Coronary artery (tissue), 2 donors: Measurements from ENCODE around the gene KCNMB1.
A peak's percentile ranks its signal among the peaks of the same experiment; 100 is the strongest.

Experiments used
- DNase-seq: peaks from one replicate; pipeline ENCODE4 v3.0.0-alpha.2; 2017; ENCODE audit warnings: low spot score
- H3K27ac ChIP-seq, 2 donors: fragments of 200-600 bp; sonication (generic); one replicate each; pipeline ENCODE4 v1.5.1; 2016 to 2019
- H3K4me3 ChIP-seq: fragments of 200-600 bp; sonication (generic); 2 replicates; pipeline ENCODE4 v1.5.1; 2016; ENCODE audit warnings: mild to moderate bottlenecking, moderate library complexity
- CTCF ChIP-seq: fragments of 200-600 bp; sonication (generic); IDR thresholded peaks from one replicate; pipeline ENCODE4 v1.5.1; 2019; ENCODE audit warnings: antibody characterized with exemption

KCNMB1 gene

GRCh38 chr5:170360709-170361108, 28.5 kb downstream of the KCNMB1 start:
- Histone ChIP-seq H3K4me3 (no peak overlapping the region), H3K27ac (peak overlapping the region in 1 of 2 donors; percentile 70)
- no peak for DNase-seq
- TF ChIP-seq CTCF: no peak

GRCh38 chr5:170357955-170358444, 31.2 kb downstream of the KCNMB1 start:
- DNase-seq: no peak
- H3K27ac ChIP-seq: peak overlapping the region in 1 of 2 donors; percentile 38
- TF ChIP-seq CTCF: no peak
- H3K4me3 ChIP-seq: no peak overlapping the region

- no peak overlapping the region for H3K4me3 ChIP-seq
- TF ChIP-seq CTCF: no peak
- DNase-seq: no peak
- no peak overlapping the region for H3K27ac ChIP-seq
These were observed 33.5 kb downstream of the KCNMB1 start for GRCh38 chr5:170355601-170356098.

- H3K27ac ChIP-seq: no peak overlapping the region
- peak; percentile 53 for DNase-seq
- no peak for TF ChIP-seq CTCF
- H3K4me3 ChIP-seq: peak overlapping the region; percentile 58
These were observed 35.2 kb downstream of the KCNMB1 start for GRCh38 chr5:170353961-170354360.

- TF ChIP-seq CTCF: no peak
- DNase-seq: peak; percentile 68
- Histone ChIP-seq H3K4me3 (peak overlapping the region; percentile 58), H3K27ac (peak overlapping the region in 1 of 2 donors; percentile 31)
These were observed 36.0 kb downstream of the KCNMB1 start for GRCh38 chr5:170353011-170353761.

- TF ChIP-seq CTCF: no peak
- peak overlapping the region; percentile 22 for H3K4me3 ChIP-seq
- H3K27ac ChIP-seq: no peak overlapping the region
- DNase-seq: peak; percentile 55
These were observed 41.0 kb downstream of the KCNMB1 start for GRCh38 chr5:170348137-170348633.
